HCT116 (cell line): ENCODE results near the gene WT1. TPM values are rescaled to one million over a fixed set of nuclear protein-coding genes. Genes with fewer than 3 reads are reported as not detected.

Experiments
- ATAC-seq: fragments of 200-7000 bp; cut with Tn5 transposase; 2 replicates; pipeline ENCODE4 v1.9.1; 2020; ENCODE audit warnings: mild to moderate bottlenecking, moderate library complexity
- BruUV-seq: library from RNA; stranded (reverse); fragments of 400-500 nt; replicated peaks from 2 replicates; lab custom pipeline; 2021; lab: Mats Ljungman, UMichigan
- CTCF ChIA-PET: fragments of 300-600 bp; sonication (Branson Sonifier 250); formaldehyde crosslinking; loops from one replicate; lab custom pipeline; 2021; ENCODE audit warnings: antibody characterized with exemption; lab: Charles Lee
- POLR2A ChIA-PET: fragments of 300-600, 350-600 bp; sonication (Branson Sonifier 250); formaldehyde crosslinking; loops from one replicate; lab custom pipeline; 2021; ENCODE audit warnings: antibody characterized with exemption; lab: Charles Lee
- RAD21 ChIA-PET, 2 experiments: fragments of 300-600 bp; sonication (Branson Sonifier 250); formaldehyde crosslinking; loops; one replicate each; lab custom pipeline; 2023; ENCODE audit warnings: low total read pairs in 2 of 2; ENCODE audit not compliant: uncharacterized antibody in 2 of 2, unreplicated experiment in 2 of 2, low non-redundant PET in 1 of 2; lab: Charles Lee
- DNase-seq: peaks from one replicate; pipeline ENCODE4 v3.0.0-alpha.2; 2010; ENCODE audit warnings: low read depth, low spot score
- H2AFZ ChIP-seq: fragments of 200-600 bp; shearing (Covaris generic), sonication (generic); 2 replicates; pipeline ENCODE4 v1.6.1; 2017; ENCODE audit warnings: low read depth, mixed run types, mixed read lengths, antibody characterized with exemption, low read length; ENCODE audit not compliant: poor library complexity, severe bottlenecking
- H3K27ac ChIP-seq: 2 replicates; pipeline ENCODE4 v1.5.1; 2012; ENCODE audit warnings: low read depth, low read length
- H3K27me3 ChIP-seq: fragments of 200-600 bp; sonication (generic); 2 replicates; pipeline ENCODE4 v1.6.1; 2016; ENCODE audit warnings: mixed run types, low read length, mixed read lengths; ENCODE audit not compliant: insufficient read depth
- H3K36me3 ChIP-seq, 2 experiments: fragments of 200-500 bp in 1 of 2; fragments of 200-600 bp in 1 of 2; sonication (Bioruptor generic) in 1 of 2; sonication (generic) in 1 of 2; 2 replicates each; pipeline versions ENCODE4 v1.5.1 to v1.6.1; 2014 to 2016; ENCODE audit warnings: low read length in 2 of 2, inconsistent platforms in 1 of 2, mixed read lengths in 1 of 2, mixed run types in 1 of 2; ENCODE audit not compliant: insufficient read depth in 2 of 2, control insufficient read depth in 1 of 2
- H3K4me1 ChIP-seq, 2 experiments: fragments of 200-600 bp in 1 of 2; sonication (generic) in 1 of 2; 2 replicates each; pipeline versions ENCODE4 v1.5.1 to v1.6.1; 2012 to 2017; ENCODE audit warnings: low read length in 2 of 2, inconsistent platforms in 1 of 2, mild to moderate bottlenecking in 1 of 2, mixed read lengths in 1 of 2, mixed run types in 1 of 2, moderate library complexity in 1 of 2; ENCODE audit not compliant: insufficient read depth in 2 of 2, control insufficient read depth in 1 of 2
- H3K4me2 ChIP-seq: fragments of 200-600 bp; sonication (generic); 2 replicates; pipeline ENCODE4 v1.6.1; 2017; ENCODE audit warnings: mixed run types, low read length, mixed read lengths
- H3K4me3 ChIP-seq, 2 experiments: fragments of 200-600 bp in 1 of 2; sonication (generic) in 1 of 2; replicated peaks in 1 of 2; 2 replicates each; pipeline ENCODE4 v1.5.1; 2011 to 2016; ENCODE audit warnings: low read length in 2 of 2, control low read depth in 1 of 2, low read depth in 1 of 2, mild to moderate bottlenecking in 1 of 2, mixed read lengths in 1 of 2, mixed run types in 1 of 2
- H3K79me2 ChIP-seq: fragments of 200-600 bp; sonication (generic); 2 replicates; pipeline ENCODE4 v1.6.1; 2017; ENCODE audit warnings: mild to moderate bottlenecking, mixed run types, low read length, moderate library complexity, mixed read lengths; ENCODE audit not compliant: insufficient read depth
- H3K9ac ChIP-seq: fragments of 200-600 bp; sonication (generic); 2 replicates; pipeline ENCODE4 v1.6.1; 2016; ENCODE audit warnings: low read length, mixed read lengths
- H3K9me2 ChIP-seq: fragments of 200-600 bp; sonication (generic), shearing (Covaris generic); 2 replicates; pipeline ENCODE4 v1.6.1; 2017; ENCODE audit warnings: mixed run types, mild to moderate bottlenecking, moderate library complexity; ENCODE audit not compliant: insufficient read depth
- H3K9me3 ChIP-seq, 2 experiments: fragments of 200-500 bp in 1 of 2; fragments of 200-600 bp in 1 of 2; sonication (Bioruptor generic) in 1 of 2; sonication (generic) in 1 of 2; 2 replicates each; pipeline ENCODE4 v1.6.1; 2014 to 2017; ENCODE audit warnings: low read length in 2 of 2, mixed read lengths in 2 of 2, inconsistent platforms in 1 of 2, low read depth in 1 of 2, mild to moderate bottlenecking in 1 of 2, mixed run types in 1 of 2, moderate library complexity in 1 of 2; ENCODE audit not compliant: control insufficient read depth in 1 of 2, insufficient read depth in 1 of 2
- H4K20me1 ChIP-seq: fragments of 200-600 bp; sonication (generic), shearing (Covaris generic); 2 replicates; pipeline ENCODE4 v1.6.1; 2017; ENCODE audit warnings: mixed run types, mild to moderate bottlenecking, moderate library complexity; ENCODE audit not compliant: insufficient read depth
- CEBPB ChIP-seq: IDR thresholded peaks from 2 replicates; pipeline ENCODE4 v1.6.1; 2012; ENCODE audit warnings: low read depth
- CTCF ChIP-seq, 3 experiments: fragments of 200-600 bp in 1 of 3; sonication (generic) in 1 of 3; IDR thresholded peaks in 2 of 3; conservative IDR thresholded peaks in 1 of 3; 2 replicates each; pipeline ENCODE4 v1.5.1; 2012 to 2017; ENCODE audit warnings: low read depth in 2 of 3, low read length in 2 of 3, antibody characterized with exemption in 1 of 3, borderline replicate concordance in 1 of 3, control low read depth in 1 of 3, mild to moderate bottlenecking in 1 of 3, mixed read lengths in 1 of 3, mixed run types in 1 of 3, moderate library complexity in 1 of 3; ENCODE audit not compliant: insufficient read depth in 1 of 3
- EGR1 ChIP-seq: IDR thresholded peaks from 2 replicates; pipeline ENCODE4 v1.6.1; 2012; ENCODE audit warnings: low read depth
- ELF1 ChIP-seq: IDR thresholded peaks from 2 replicates; pipeline ENCODE4 v1.6.1; 2012; ENCODE audit warnings: low read depth, borderline replicate concordance
- EZH2 ChIP-seq: fragments of 200-600 bp; sonication (generic); IDR thresholded peaks from 2 replicates; pipeline ENCODE4 v1.6.1; 2017; ENCODE audit warnings: antibody characterized with exemption, mixed run types
- MAX ChIP-seq: IDR thresholded peaks from 2 replicates; pipeline ENCODE4 v1.6.1; 2012
- POLR2AphosphoS5 ChIP-seq: IDR thresholded peaks from 2 replicates; pipeline ENCODE4 v1.6.1; 2011; ENCODE audit warnings: mild to moderate bottlenecking, low read depth, low read length, moderate library complexity
- RAD21 ChIP-seq: IDR thresholded peaks from 2 replicates; pipeline ENCODE4 v1.6.1; 2012; ENCODE audit warnings: low read depth, mild to moderate bottlenecking
- SRF ChIP-seq: IDR thresholded peaks from 2 replicates; pipeline ENCODE4 v1.6.1; 2012; ENCODE audit warnings: low read depth
- YY1 ChIP-seq: IDR thresholded peaks from 2 replicates; pipeline ENCODE4 v1.6.1; 2011; ENCODE audit warnings: low read length, low read depth, moderate library complexity, mild to moderate bottlenecking; ENCODE audit not compliant: insufficient replicate concordance; ENCODE audit errors: extremely low read depth
- ZBTB33 ChIP-seq: IDR thresholded peaks from 2 replicates; pipeline ENCODE4 v1.6.1; 2011; ENCODE audit warnings: mild to moderate bottlenecking, low read length, moderate library complexity; ENCODE audit not compliant: insufficient replicate concordance; ENCODE audit errors: extremely low read depth
- ZNF274 ChIP-seq: fragments of 200-500 bp; sonication (Bioruptor generic); IDR thresholded peaks from 2 replicates; pipeline ENCODE4 v1.6.1; 2014; ENCODE audit warnings: mild to moderate bottlenecking, low read depth, low read length, inconsistent platforms
- intact Hi-C: fragments of 100-400 bp; cut with micrococcal nuclease; formaldehyde crosslinking; loops from 2 replicates; pipeline ENCODE4 v1.10.0; 2022
- total RNA-seq: library from RNA; stranded (reverse); gene quantifications from one replicate; pipeline ENCODE4 v1.2.1, GENCODE V29; 2021; ENCODE audit not compliant: unreplicated experiment

Gene WT1
- total RNA-seq, 1 experiment from 2014 or later: 0.07 TPM

- no peak for TF ChIP-seq ELF1
- TF ChIP-seq ZBTB33: no peak
- no peak for TF ChIP-seq POLR2AphosphoS5
- no peak for TF ChIP-seq ZNF274
- no peak for TF ChIP-seq EZH2
- TF ChIP-seq CEBPB: no peak
- no peak for TF ChIP-seq MAX
Measured at GRCh38 chr11:32450372-32450771, 15.0 kb upstream of the WT1 start (continued).

- Histone ChIP-seq H3K9me2 (no peaks in the 10 kb centered on the region), H3K4me2 (no peak overlapping the region), H2AFZ (no peak overlapping the region), H3K4me3 (no peak overlapping the region), H3K9me3 (no peaks in the 10 kb centered on the region), H3K27ac (no peak overlapping the region), H4K20me1 (no peaks in the 10 kb centered on the region), H3K27me3 (peaks cover 14% of the 10 kb centered on the region), H3K36me3 (no peaks in the 10 kb centered on the region), H3K4me1 (no peaks in the 10 kb centered on the region), H3K9ac (no peak overlapping the region), H3K79me2 (no peaks in the 10 kb centered on the region)
- intact Hi-C loops: no loop called here
- BruUV-seq: no TSS peak
- TF ChIP-seq YY1 (peak; percentile 9), MAX (0 out of 2 replicates have a peak, but pooled peaks have one; percentile 11), SRF (no peak), CTCF (IDR thresholded peaks at IDR 0.05 in 2 of 3, conservative IDR thresholded peaks at IDR 0.05 in 1 of 3; ENCODE audit: borderline replicate concordance in 1 of 3, insufficient read depth in 1 of 3, low read depth in 2 of 3, low read length in 2 of 3) (peak; percentile 37 to 56 (median 55); a peak in 5 of 6 replicates), RAD21 (peak; percentile 44), EGR1 (no peak)
- CTCF ChIA-PET: interaction anchor here (1.0 to 1.4 kb wide), 4 partner anchors 37 to 124 kb away, joined by 3 to 5 read pairs (median 3); no protein-coding TSS in a partner anchor
- RAD21 ChIA-PET: interaction anchor here in 1 of 2 experiments (0.7 kb wide), 1 partner anchor 48 kb away, joined by 3 read pairs; no protein-coding TSS in a partner anchor
- peak; percentile 43 for DNase-seq
- peak; percentile 86 for ATAC-seq
- POLR2A ChIA-PET: no interaction called here
Measured at GRCh38 chr11:32448232-32448631, 12.9 kb upstream of the WT1 start.
